ENCODE measurements around the gene PSD4. TPM values are rescaled to one million over a fixed set of nuclear protein-coding genes. Genes with fewer than 3 reads are reported as not detected.

The PSD4 gene
- total and polyA plus RNA-seq, 10 of the 15 experiments (the other 5 are each of a cell fraction or from before 2014, with no cell fraction given): 0.68 to 114 (median 35.1) TPM

- TF ChIP-seq, protein P1, sequence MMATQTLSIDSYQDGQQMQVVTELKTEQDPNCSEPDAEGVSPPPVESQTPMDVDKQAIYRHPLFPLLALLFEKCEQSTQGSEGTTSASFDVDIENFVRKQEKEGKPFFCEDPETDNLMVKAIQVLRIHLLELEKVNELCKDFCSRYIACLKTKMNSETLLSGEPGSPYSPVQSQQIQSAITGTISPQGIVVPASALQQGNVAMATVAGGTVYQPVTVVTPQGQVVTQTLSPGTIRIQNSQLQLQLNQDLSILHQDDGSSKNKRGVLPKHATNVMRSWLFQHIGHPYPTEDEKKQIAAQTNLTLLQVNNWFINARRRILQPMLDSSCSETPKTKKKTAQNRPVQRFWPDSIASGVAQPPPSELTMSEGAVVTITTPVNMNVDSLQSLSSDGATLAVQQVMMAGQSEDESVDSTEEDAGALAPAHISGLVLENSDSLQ (IDR thresholded peaks at IDR 0.05): peak; percentile 87
- TF ChIP-seq BCL11A (IDR thresholded peaks at IDR 0.05; ENCODE audit: low read depth, low read length): 0 out of 2 replicates have a peak, but pooled peaks have one; percentile 43
- no peak for TF ChIP-seq EZH2 (IDR thresholded peaks at IDR 0.05; ENCODE audit: borderline replicate concordance, control insufficient read depth, low read depth, low read length)
- TF ChIP-seq IKZF1 (conservative IDR thresholded peaks at IDR 0.05): peak; percentile 75
- no peak for TF ChIP-seq CUX1 (IDR thresholded peaks at IDR 0.05; ENCODE audit: insufficient replicate concordance, low read depth, low read length)
- TF ChIP-seq SMAD1 (IDR thresholded peaks at IDR 0.05; ENCODE audit: low read depth, partially characterized antibody): no peak
- TF ChIP-seq MXI1 (IDR thresholded peaks at IDR 0.05; ENCODE audit: low read depth, low read length): no peak
- TF ChIP-seq SREBF2 (IDR thresholded peaks at IDR 0.05; ENCODE audit: low read length): no peak
- no peak for TF ChIP-seq FOXK2 (IDR thresholded peaks at IDR 0.05)
- no peak for TF ChIP-seq RB1 (IDR thresholded peaks at IDR 0.05; ENCODE audit: borderline replicate concordance)
- TF ChIP-seq TAF1 (IDR thresholded peaks at IDR 0.05; ENCODE audit: borderline replicate concordance, low read depth, low read length): no peak
- no peak for TF ChIP-seq STAT3 (IDR thresholded peaks at IDR 0.05; ENCODE audit: low read depth, low read length)
- no peak for TF ChIP-seq FOS (IDR thresholded peaks at IDR 0.05; ENCODE audit: borderline replicate concordance, extremely low read depth, insufficient read length)
- no peak for TF ChIP-seq YY1 (IDR thresholded peaks at IDR 0.05; ENCODE audit: low read depth, low read length)
- no peak for TF ChIP-seq BMI1 (IDR thresholded peaks at IDR 0.05; ENCODE audit: borderline replicate concordance)
- TF ChIP-seq CREM (IDR thresholded peaks at IDR 0.05; ENCODE audit: low read depth): no peak
- TF ChIP-seq EED (IDR thresholded peaks at IDR 0.05; ENCODE audit: low read depth): peak; percentile 97
- no peak for TF ChIP-seq EGR1 (IDR thresholded peaks at IDR 0.05; ENCODE audit: borderline replicate concordance in 1 of 2, low read depth in 2 of 2, low read length in 2 of 2)
- TF ChIP-seq KAT2A (conservative IDR thresholded peaks at IDR 0.05; ENCODE audit: control insufficient read depth, low read depth, low read length): no peak
- TF ChIP-seq E4F1 (IDR thresholded peaks at IDR 0.05; ENCODE audit: borderline replicate concordance, partially characterized antibody): no peak
- no peak for TF ChIP-seq KDM1A (IDR thresholded peaks at IDR 0.05; ENCODE audit: borderline replicate concordance)
- no peak for TF ChIP-seq RAD51 (IDR thresholded peaks at IDR 0.05)
- TF ChIP-seq JUNB (IDR thresholded peaks at IDR 0.05): peak; percentile 45
Observed at GRCh38 chr2:113124181-113124961, 49.4 kb upstream of the PSD4 start (continued).

Data from GM12878 (cell line).